NB4 (cell line): Measurements from ENCODE around the gene CCSER1.
A peak's percentile ranks its signal among the peaks of the same experiment; 100 is the strongest.

ENCODE experiments used
- DNase-seq: peaks from one replicate; pipeline ENCODE4 v3.0.0; 2010; ENCODE audit warnings: low read depth
- H3K4me3 ChIP-seq: one replicate; pipeline ENCODE4 v1.5.1; 2011; ENCODE audit warnings: mild to moderate bottlenecking, low read depth, low read length, moderate library complexity
- MYC ChIP-seq: IDR thresholded peaks from 2 replicates; pipeline ENCODE4 v1.6.1; 2011; ENCODE audit warnings: low read depth, low read length
- POLR2A ChIP-seq: IDR thresholded peaks from 2 replicates; pipeline ENCODE4 v1.6.1; 2011; ENCODE audit warnings: mild to moderate bottlenecking; ENCODE audit not compliant: insufficient read length; ENCODE audit errors: extremely low read depth
- TF ChIP-seq, protein P1 (sequence below): IDR thresholded peaks from one replicate; pipeline ENCODE4 v1.5.1; 2012; ENCODE audit warnings: low read depth, low read length
- TF ChIP-seq, protein P2 (sequence below): IDR thresholded peaks from 2 replicates; pipeline ENCODE4 v1.6.1; 2011; ENCODE audit warnings: low read depth, low read length

CCSER1 gene

DNA sequence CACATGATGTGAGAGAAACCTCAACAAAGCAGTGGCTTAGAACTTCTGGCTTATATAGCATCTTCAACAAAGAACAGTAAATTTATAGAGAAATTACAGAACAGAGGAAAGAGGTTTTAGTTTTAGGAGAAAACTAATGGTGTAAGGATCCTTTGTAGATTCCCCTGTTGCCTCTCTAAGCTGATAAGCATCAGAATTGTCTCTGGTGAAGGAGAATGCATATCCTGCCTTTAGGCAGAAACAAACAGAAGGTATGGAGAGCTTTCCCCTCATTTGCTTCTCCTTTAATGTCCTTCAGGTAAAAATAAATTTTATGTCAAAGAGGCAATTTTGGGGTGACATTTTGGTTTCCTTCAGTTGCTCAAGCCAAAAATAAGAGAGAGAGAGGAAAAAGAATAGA, 625.9 kb downstream of the CCSER1 start:
- H3K4me3 ChIP-seq, result no peak overlapping the region
- TF ChIP-seq MYC, result no peak
- TF ChIP-seq, protein P1, sequence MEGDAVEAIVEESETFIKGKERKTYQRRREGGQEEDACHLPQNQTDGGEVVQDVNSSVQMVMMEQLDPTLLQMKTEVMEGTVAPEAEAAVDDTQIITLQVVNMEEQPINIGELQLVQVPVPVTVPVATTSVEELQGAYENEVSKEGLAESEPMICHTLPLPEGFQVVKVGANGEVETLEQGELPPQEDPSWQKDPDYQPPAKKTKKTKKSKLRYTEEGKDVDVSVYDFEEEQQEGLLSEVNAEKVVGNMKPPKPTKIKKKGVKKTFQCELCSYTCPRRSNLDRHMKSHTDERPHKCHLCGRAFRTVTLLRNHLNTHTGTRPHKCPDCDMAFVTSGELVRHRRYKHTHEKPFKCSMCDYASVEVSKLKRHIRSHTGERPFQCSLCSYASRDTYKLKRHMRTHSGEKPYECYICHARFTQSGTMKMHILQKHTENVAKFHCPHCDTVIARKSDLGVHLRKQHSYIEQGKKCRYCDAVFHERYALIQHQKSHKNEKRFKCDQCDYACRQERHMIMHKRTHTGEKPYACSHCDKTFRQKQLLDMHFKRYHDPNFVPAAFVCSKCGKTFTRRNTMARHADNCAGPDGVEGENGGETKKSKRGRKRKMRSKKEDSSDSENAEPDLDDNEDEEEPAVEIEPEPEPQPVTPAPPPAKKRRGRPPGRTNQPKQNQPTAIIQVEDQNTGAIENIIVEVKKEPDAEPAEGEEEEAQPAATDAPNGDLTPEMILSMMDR, result no peak
- no peak for TF ChIP-seq POLR2A
- TF ChIP-seq, protein P2, sequence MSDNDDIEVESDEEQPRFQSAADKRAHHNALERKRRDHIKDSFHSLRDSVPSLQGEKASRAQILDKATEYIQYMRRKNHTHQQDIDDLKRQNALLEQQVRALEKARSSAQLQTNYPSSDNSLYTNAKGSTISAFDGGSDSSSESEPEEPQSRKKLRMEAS, result no peak
- no peak for DNase-seq

DNA sequence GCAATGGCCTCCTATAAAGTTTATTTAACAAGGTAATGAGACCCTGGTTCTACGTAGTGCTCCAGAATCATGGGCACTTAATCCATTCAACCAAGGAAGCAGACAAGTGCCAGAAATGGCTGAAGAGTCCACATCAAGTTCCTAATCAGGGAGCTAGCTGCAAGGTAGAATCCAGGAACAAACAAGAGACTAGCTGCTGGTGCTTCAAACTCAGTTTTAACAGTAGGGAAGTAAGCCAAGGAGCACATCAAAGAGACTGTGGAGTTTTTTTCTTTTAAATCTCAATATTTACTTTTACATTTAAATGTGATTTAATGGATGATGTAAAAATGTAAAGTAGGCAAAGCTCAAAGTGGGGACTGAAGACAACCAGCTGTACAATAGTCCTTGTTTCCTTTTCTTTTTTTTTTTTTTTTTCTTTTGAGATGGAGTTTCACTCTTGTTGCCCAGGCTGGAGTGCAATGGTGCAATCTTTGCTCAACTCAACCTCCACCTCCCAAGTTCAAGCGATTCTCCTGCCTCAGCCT, 630.4 kb downstream of the CCSER1 start:
- DNase-seq, result no peak
- TF ChIP-seq POLR2A (no peak), MYC (no peak)
- no peak overlapping the region for H3K4me3 ChIP-seq

DNA sequence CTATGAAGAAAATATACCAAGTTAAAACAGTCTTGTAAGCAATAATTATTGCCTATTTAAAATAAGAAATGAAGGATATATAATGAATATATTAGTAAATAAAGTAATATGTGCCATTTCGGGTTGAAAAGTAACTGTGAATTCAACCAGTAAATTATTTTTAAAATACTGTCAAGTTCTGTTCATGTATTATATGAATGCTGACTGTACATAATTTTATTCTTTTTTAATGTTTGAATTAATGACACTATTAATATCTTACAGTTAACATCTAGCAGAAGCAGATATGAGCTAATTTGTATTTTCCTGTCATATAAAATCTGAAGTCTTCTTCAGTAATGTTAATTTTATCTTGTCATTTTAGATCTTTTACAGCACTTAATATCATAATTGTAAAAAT, 632.9 kb downstream of the CCSER1 start:
- H3K4me3 ChIP-seq, result no peak overlapping the region
- DNase-seq, result no peak
- no peak for TF ChIP-seq MYC
- no peak for TF ChIP-seq POLR2A
- TF ChIP-seq, protein P1, result no peak
- TF ChIP-seq, protein P2, result no peak

DNA sequence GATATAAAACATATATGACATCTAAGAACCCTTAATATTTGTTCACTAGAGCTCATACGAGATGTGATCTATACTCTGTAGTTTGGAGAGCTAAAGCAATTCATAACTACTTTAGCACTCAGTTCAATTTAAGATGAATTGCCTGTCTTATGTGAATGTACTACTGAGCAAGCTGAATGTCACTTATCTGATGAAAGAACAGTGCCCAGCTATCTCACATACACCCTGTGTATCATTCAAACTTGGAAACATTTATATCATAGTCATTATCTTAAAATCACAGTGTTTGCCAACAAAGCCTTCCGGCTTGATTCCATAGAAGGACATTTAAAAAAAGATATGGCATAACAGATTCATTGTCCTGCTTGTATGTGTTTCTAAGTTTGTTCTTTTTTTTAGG, 639.6 kb downstream of the CCSER1 start:
- no peak overlapping the region for H3K4me3 ChIP-seq
- DNase-seq, result no peak
- TF ChIP-seq MYC, result no peak
- TF ChIP-seq, protein P2, result no peak
- TF ChIP-seq, protein P1, result no peak
- TF ChIP-seq POLR2A, result no peak

DNA sequence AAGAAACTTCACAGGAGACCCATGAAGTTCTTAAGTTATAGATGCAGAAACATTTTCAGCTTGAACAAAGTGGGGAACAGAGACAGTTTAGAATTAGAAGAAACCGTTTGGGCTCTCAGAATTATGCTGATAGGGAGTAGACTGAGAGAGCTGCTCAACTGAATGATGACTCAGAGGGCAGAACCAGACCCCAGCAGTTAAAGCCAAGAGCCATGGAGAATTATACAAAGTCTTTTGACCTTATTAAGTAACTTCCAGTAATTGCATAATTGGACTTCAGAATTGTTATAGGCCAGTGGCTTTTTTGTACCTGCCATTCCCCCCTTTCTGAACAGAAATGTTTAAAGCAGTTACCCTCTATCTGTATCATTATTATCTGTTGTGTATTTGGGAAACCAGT, 642.1 kb downstream of the CCSER1 start:
- TF ChIP-seq POLR2A (no peak), MYC (no peak)
- TF ChIP-seq, protein P1, result no peak
- TF ChIP-seq, protein P2, result no peak
- peak; percentile 14 for DNase-seq

DNA sequence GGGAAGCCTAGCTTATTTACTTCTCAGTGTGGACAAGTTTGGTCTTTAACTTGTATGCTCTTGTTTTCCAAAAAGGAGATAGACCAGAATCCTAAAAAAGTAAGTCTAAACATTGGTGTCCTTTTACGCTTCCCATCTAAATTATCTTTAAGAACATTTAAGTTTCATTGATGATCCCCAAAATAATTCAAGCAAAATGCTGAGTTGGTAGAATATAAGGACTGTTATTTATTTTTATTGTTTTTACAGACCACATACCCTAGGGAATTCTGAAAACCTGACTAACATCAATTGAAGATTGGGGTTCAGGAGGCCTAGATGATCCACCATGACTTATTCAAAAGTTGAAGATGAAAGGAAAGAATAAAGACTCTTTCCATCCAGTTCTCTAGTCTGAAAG, 653.0 kb downstream of the CCSER1 start:
- H3K4me3 ChIP-seq, result no peak overlapping the region
- TF ChIP-seq POLR2A (no peak), MYC (no peak)
- TF ChIP-seq, protein P1, result no peak
- TF ChIP-seq, protein P2, result no peak
- DNase-seq, result no peak

More for the DNA sequence above, 642.1 kb downstream of the CCSER1 start:
- no peak overlapping the region for H3K4me3 ChIP-seq
